GM12873 (cell line): ENCODE results near the gene DLG5.

Experiments used
- TF ChIP-seq, protein P1 (sequence below): IDR thresholded peaks from 2 replicates; pipeline ENCODE4 v1.5.1; 2012; ENCODE audit warnings: low read depth, mild to moderate bottlenecking, moderate library complexity, low read length, control low read depth; ENCODE audit not compliant: insufficient read depth; ENCODE audit errors: missing control alignments

DLG5 gene

DNA sequence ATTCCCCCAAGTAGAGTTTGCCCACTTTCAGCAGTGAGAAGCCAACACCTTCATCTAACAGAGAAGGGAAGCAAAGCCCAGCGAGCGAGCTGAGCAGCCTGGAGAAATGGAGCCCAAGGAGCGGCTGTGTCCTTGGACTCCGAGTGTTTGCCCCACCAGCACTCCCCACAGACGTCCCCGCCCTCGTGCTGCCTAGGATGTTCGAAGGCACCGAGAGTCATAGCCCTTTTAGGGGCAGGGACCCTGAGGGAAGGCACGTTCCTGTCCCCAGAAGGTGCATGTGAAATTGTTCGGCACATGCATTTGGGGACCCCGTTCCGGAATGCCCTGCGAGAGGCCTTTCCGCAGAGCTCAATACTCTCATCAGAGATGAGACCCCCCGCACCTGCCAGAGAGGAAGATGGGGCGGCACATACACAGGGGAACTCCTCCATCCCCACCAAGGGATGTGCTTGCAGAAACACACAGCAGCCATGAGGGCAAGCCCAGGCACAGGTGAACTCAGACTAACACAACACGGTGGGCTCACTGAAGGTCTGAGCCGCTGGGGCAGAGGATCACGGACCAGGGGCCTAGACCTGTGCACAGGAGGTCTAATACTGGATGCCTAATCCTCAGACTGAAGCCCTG lies 131.0 kb downstream of the DLG5 start:
- TF ChIP-seq, protein P1, sequence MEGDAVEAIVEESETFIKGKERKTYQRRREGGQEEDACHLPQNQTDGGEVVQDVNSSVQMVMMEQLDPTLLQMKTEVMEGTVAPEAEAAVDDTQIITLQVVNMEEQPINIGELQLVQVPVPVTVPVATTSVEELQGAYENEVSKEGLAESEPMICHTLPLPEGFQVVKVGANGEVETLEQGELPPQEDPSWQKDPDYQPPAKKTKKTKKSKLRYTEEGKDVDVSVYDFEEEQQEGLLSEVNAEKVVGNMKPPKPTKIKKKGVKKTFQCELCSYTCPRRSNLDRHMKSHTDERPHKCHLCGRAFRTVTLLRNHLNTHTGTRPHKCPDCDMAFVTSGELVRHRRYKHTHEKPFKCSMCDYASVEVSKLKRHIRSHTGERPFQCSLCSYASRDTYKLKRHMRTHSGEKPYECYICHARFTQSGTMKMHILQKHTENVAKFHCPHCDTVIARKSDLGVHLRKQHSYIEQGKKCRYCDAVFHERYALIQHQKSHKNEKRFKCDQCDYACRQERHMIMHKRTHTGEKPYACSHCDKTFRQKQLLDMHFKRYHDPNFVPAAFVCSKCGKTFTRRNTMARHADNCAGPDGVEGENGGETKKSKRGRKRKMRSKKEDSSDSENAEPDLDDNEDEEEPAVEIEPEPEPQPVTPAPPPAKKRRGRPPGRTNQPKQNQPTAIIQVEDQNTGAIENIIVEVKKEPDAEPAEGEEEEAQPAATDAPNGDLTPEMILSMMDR, result no peak

DNA sequence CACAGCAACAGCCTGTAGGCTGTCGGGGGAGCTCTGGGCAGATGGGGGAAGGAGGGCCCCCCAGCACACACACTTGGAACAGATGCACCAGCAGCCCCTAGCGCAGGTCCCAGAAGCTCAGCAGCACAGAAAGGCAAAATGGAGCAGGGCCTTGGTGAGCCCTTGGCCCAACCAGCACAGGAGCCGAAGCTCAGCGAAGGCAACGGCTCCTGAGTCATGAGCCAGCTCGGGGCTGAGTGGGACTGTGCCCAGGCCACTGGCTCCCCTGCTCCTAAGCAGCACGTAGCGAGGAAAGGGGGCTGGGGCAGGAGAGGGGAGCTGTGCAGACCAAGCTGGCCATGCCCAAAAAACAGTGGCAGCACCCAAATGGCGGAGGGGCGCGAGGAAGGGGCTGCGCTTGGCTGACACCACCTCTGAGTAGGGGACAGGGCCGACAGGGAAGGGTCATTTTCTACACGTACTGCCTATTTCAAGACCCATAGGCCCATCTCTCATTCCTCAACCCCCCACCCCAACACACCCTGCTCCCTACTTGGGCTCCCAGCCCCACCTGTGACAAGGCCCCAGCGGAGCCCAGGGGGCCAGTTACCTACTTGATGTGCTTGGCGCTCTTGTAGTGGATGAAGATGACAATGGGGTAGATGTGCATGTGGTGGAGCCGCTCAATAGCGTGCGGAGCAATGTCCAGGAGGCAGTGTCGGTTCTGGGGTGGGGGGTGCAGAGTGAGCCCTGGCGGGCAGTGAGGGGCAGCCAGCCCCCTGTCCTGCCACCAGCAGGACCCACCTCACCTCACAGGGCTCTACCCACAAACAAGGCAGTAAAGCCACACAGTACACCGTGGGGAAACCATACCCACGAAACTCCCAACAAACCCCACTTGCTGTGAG lies 132.1 kb downstream of the DLG5 start:
- TF ChIP-seq, protein P1, result no peak

DNA sequence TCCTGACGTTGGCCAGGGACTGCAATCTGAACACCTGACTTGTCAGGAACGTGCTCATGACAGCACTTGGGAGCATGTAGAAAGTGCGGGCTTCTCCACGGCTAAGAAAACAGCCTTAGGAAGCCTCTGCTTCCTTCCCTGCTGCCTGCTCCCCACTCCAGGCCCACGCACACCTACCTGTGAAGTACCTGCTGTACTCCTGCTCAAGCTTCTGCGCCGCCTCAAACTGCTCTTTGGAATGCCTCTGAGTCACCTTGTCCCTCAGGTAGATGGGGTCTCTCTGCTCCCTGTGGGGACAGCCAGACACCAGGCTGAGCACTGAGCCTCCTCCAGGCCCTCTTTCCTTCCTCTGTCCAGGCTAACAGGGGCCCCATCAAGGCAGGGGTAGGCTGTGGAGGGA lies 132.7 kb downstream of the DLG5 start:
- TF ChIP-seq, protein P1, result no peak

DNA sequence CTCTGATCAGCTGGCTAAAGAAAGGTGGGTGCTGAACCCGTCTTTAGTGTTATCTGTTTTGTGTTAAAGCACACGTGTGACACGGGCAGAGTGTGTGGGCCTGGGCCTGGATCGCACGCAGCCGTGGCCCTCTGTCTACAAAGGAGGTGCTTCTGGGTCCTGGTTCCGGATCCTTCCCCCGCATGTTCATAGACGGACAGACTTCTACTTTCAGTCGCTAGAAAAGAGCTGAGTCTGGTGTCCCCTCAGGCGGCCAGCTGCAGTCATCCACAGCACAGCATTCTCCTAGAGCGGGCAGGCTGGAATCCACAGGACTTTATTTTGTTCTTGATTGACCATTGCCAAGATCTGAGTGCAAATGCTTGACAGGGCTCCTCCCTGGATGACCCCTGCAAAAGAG lies 134.4 kb downstream of the DLG5 start:
- TF ChIP-seq, protein P1, result no peak

DNA sequence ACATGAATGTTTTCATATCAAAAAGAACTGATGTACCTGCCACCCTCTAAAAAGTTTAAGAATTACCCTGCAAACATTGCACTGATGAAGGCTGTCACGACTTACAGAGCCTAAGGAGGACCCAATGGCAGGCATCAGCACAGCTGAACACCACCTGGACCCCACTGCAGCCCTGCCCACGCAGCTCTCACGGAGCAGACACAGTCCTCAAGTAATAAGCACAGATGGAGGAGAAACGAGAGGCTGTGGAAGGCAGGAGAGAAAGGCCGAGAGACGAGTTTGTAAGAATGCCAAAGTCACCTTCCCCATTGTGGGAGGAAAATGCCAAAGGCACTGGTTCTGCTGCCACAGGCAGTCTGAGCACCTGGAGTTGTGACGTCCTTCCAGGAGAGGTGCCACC lies 135.0 kb downstream of the DLG5 start:
- TF ChIP-seq, protein P1, result no peak

DNA sequence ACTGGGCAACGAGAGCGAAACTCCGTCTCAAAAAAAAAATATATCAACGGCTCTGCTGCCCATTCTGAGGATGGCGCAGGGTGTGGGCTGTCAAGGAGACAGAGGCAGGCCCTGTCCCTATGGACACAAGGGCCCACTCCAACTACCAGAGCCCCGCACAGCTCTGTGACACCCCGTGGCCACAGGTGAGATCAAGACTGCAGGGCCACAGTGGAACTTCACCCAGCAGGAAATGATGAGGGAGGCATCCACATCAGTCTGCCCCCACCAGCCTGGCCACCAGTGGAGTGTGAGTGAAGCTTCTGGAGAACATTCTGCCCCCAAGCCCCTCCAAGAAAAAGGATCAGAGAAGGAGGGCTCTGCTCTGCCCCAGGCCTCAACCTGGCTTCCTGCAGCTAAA lies 136.7 kb downstream of the DLG5 start:
- TF ChIP-seq, protein P1, result no peak

DNA sequence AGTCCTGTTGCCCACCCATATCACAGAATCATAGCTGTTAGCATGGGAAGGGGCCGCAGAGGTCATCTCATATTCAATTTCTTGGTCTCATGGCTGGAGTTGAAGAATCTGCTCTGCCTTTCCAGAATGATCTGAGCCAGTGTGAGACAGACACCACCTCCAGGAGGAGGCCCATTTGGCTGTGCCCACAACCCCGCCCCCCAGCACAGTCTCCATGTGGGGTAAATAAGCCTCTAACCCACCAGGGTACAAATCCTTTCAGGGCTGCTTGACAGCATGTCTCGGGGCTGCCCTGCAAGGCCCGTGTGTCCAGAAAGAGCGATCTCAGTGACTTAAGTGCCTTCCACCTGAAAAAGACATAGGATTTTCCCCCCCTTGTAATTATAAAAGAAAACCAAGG lies 137.5 kb downstream of the DLG5 start:
- TF ChIP-seq, protein P1, result no peak
